Measurements from ENCODE around the gene FAM89A. TPM values are rescaled to one million over a fixed set of nuclear protein-coding genes. Genes with fewer than 3 reads are reported as not detected.
A peak's percentile ranks its signal among the peaks of the same experiment; 100 is the strongest.

The FAM89A gene
- polyA plus RNA-seq, 4 donors: 0.89 to 7.5 (median 3.5) TPM

DNA sequence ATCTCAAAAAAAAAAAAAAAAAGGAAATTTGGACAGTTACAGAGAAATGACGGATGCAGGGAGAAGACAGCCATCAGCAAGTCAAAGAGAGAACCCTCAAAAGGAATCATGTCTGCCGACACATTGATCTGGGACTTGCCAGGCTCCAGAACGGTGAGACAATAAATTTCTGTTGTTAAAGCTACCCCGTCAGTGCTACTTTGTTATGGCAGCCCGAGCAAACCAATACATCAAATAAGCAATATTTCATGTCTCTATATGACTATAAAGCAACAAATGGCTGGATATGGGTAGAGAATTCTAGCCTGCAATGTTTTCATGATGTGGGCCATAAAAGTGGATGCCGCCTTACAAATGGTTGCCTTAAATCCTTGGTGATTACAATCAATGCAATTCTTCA is 23.3 kb upstream of the FAM89A start:
- peaks cover 0 to 3% (median 0%) of the 10 kb centered on the region in 3 donors for H3K27me3 ChIP-seq (ENCODE audit: control insufficient read depth in 3 of 3, insufficient read depth in 3 of 3, low read length in 3 of 3)
- no peak overlapping the region for H3K27ac ChIP-seq (ENCODE audit: low read depth in 1 of 3, low read length in 2 of 3)
- H3K4me3 ChIP-seq (ENCODE audit: low read depth in 1 of 3, low read length in 3 of 3): no peak overlapping the region
- no peaks in the 10 kb centered on the region for H3K9me3 ChIP-seq (ENCODE audit: control insufficient read depth in 2 of 2, insufficient read depth in 1 of 2, low read depth in 1 of 2, low read length in 1 of 2)
- FAIRE-seq (no peak), DNase-seq (no peak)
- H3K4me1 ChIP-seq (ENCODE audit: control insufficient read depth in 3 of 3, insufficient read depth in 2 of 3, low read depth in 1 of 3, low read length in 2 of 3): no peaks in the 10 kb centered on the region
- H3K36me3 ChIP-seq (ENCODE audit: control insufficient read depth in 3 of 3, insufficient read depth in 2 of 3, low read depth in 1 of 3, low read length in 3 of 3): no peaks in the 10 kb centered on the region
- 84 to 88% (median 87%) methylated on average over 6 of the region's 6 CpGs for WGBS, 3 donors

DNA sequence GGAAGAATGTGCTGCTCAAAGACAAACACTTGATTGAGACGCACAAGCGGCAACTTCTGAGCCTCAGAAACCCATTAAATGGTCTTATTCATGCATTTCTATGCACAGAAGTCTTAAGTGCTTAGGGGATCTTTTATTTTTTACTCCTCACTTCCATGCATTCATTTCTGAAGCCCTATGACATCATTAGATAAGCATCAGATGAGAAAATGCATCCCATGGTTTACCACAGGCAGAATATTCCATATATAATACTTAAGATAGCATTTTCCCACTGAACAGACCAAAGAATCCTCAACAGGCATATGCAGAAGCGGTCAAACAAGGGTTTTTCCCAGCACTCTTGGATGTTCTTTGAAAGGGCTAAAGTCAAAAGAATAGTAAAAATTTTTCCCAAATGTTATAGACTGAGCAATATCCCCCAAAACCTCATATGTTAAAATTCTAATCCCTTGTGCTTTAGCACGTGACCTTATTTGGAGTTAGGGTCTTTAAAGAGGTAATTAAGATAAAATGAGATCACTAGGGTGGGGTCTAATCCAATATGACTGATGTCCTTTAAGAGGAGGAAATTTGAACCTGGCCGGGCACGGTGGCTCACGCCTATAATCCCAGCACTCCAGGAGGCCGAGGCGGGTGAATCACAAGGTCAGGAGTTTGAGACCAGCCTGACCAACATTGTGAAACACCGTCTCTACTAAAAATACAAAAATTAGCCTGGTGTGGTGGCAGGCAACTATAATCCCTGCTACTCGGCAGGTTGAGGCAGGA is 22.6 kb upstream of the FAM89A start:
- H3K4me1 ChIP-seq (ENCODE audit: control insufficient read depth in 3 of 3, insufficient read depth in 2 of 3, low read depth in 1 of 3, low read length in 2 of 3): no peaks in the 10 kb centered on the region
- no peaks in the 10 kb centered on the region for H3K9me3 ChIP-seq (ENCODE audit: control insufficient read depth in 2 of 2, insufficient read depth in 1 of 2, low read depth in 1 of 2, low read length in 1 of 2)
- H3K27me3 ChIP-seq (ENCODE audit: control insufficient read depth in 3 of 3, insufficient read depth in 3 of 3, low read length in 3 of 3): peaks cover 0 to 3% (median 0%) of the 10 kb centered on the region in 3 donors
- no peaks in the 10 kb centered on the region for H3K36me3 ChIP-seq (ENCODE audit: control insufficient read depth in 3 of 3, insufficient read depth in 2 of 3, low read depth in 1 of 3, low read length in 3 of 3)
- 82 to 83% (median 83%) methylated on average over 11 of the region's 11 CpGs for WGBS, 3 donors
- H3K4me3 ChIP-seq (ENCODE audit: low read depth in 1 of 3, low read length in 3 of 3): no peak overlapping the region
- no peak overlapping the region for H3K27ac ChIP-seq (ENCODE audit: low read depth in 1 of 3, low read length in 2 of 3)
- FAIRE-seq (no peak), DNase-seq (no peak)

DNA sequence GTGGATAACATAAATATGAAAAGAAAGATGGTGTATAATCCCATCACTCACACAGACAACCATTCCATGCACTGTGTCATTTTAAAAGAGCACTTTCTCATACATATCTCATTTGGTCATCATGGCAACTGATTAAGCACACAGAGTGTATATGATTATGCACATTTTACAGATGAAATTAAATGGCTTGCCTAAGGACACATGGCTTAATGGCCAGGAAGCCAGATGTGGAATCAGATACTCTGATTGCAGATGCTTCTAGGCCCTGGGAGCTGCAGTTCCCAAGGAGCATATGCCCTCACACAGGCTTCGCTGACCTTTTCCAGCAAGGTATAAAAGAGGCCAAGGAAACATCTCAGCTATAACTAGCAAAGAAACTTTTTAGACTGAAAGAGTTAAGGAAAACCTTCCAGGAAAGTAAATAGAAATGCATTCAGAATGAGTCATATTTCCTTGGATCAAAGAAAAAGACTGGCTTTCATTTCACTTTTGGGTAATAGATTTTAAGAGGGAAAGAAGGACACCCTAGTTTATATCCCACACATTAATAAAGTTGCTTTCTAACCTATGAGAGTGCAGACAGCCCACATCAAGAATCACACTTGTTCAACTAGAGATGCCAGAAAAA is 19.6 kb upstream of the FAM89A start:
- 77 to 96% (median 91%) methylated on average over 1 of the region's 1 CpG for WGBS, 3 donors
- FAIRE-seq (no peak), DNase-seq (no peak)
- no peaks in the 10 kb centered on the region for H3K9me3 ChIP-seq (ENCODE audit: control insufficient read depth in 2 of 2, insufficient read depth in 1 of 2, low read depth in 1 of 2, low read length in 1 of 2)
- peaks cover 0 to 3% (median 0%) of the 10 kb centered on the region in 3 donors for H3K27me3 ChIP-seq (ENCODE audit: control insufficient read depth in 3 of 3, insufficient read depth in 3 of 3, low read length in 3 of 3)
- no peaks in the 10 kb centered on the region for H3K4me1 ChIP-seq (ENCODE audit: control insufficient read depth in 3 of 3, insufficient read depth in 2 of 3, low read depth in 1 of 3, low read length in 2 of 3)
- H3K36me3 ChIP-seq (ENCODE audit: control insufficient read depth in 3 of 3, insufficient read depth in 2 of 3, low read depth in 1 of 3, low read length in 3 of 3): no peaks in the 10 kb centered on the region
- no peak overlapping the region for H3K4me3 ChIP-seq (ENCODE audit: low read depth in 1 of 3, low read length in 3 of 3)
- H3K27ac ChIP-seq (ENCODE audit: low read depth in 1 of 3, low read length in 2 of 3): no peak overlapping the region

DNA sequence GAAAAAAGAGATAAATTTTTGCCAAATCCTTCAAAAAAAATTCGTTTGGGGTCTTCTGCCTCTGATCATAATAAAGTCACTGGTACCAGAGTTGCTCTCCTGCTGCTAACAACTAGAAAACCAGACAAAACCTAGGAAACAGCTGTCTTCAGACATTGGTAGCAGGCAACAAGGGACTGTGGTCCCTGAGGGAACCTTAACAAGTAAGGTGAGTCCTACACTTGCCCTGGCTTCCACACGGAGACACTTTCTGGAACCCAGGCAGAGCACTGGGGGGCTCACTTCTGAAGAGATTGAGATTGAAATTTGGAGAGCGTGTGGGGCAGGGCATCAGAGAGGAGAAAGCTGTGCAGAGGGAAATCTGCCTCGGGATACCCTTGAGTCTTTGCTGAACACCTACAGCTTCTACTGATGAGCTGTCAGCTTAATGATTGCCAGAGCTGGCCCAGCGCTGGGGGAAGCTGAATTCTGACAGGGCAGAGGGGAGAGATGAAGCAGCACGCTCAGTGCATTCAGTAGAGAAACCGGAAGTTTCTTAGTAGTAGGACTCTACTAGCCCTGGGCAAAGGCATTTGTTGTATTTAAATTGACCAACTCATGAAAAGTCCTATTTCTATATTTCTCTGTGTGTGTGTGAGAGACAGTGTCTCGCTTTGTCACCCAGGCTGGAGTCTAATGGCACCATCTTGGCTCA is 18.5 kb upstream of the FAM89A start:
- no peak overlapping the region for H3K27ac ChIP-seq (ENCODE audit: low read depth in 1 of 3, low read length in 2 of 3)
- peaks cover 0 to 3% (median 0%) of the 10 kb centered on the region in 3 donors for H3K27me3 ChIP-seq (ENCODE audit: control insufficient read depth in 3 of 3, insufficient read depth in 3 of 3, low read length in 3 of 3)
- no peak overlapping the region for H3K4me3 ChIP-seq (ENCODE audit: low read depth in 1 of 3, low read length in 3 of 3)
- no peaks in the 10 kb centered on the region for H3K9me3 ChIP-seq (ENCODE audit: control insufficient read depth in 2 of 2, insufficient read depth in 1 of 2, low read depth in 1 of 2, low read length in 1 of 2)
- 34 to 58% (median 50%) methylated on average over 8 of the region's 8 CpGs for WGBS, 3 donors
- DNase-seq (peak in 1 of 2 donors; percentile 24), FAIRE-seq (no peak)
- H3K4me1 ChIP-seq (ENCODE audit: control insufficient read depth in 3 of 3, insufficient read depth in 2 of 3, low read depth in 1 of 3, low read length in 2 of 3): no peaks in the 10 kb centered on the region
- no peaks in the 10 kb centered on the region for H3K36me3 ChIP-seq (ENCODE audit: control insufficient read depth in 3 of 3, insufficient read depth in 2 of 3, low read depth in 1 of 3, low read length in 3 of 3)

DNA sequence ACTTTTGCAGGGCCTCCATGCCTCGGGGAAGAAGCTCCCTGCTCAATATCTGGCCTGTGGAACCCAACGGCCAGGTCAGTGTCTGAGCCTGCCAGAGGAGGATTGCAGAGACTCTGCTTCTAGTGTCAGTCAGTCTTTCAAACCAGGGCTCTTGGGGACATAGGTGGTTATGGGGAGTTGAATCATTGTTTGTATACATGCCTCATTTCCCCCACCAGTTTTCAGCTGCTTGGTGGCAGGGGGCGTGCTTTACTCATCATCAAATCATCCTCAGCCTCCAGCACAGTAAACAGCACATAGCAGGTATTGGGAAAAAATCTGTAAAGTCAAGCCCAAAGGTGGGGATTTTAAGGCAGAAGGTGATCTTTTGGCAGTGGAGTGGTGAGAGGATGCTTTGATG is 17.4 kb upstream of the FAM89A start:
- no peak for FAIRE-seq

DNA sequence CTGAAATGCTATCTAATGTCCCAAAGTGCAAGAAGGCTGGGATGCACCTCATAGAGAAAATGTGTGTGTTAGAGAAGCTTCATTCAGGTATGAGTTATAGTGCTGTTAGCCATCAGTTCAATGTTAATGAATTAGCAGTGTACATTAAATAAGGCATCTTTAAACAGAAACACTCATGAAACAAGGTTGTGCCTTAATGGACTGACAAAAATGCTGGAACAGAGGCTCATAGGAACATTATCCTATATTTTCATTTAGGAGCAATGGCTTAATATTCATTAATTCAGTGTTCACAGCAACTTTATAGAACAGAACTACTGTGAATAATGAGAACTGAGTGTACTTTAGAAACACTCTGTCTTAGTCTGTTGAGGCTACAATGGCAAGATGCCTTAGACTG is 15.2 kb upstream of the FAM89A start:
- Histone ChIP-seq H3K27me3 (ENCODE audit: control insufficient read depth in 3 of 3, insufficient read depth in 3 of 3, low read length in 3 of 3) (peaks cover 0 to 3% (median 0%) of the 10 kb centered on the region in 3 donors), H3K4me3 (ENCODE audit: low read depth in 1 of 3, low read length in 3 of 3) (no peak overlapping the region), H3K36me3 (ENCODE audit: control insufficient read depth in 3 of 3, insufficient read depth in 2 of 3, low read depth in 1 of 3, low read length in 3 of 3) (no peaks in the 10 kb centered on the region), H3K9me3 (ENCODE audit: control insufficient read depth in 2 of 2, insufficient read depth in 1 of 2, low read depth in 1 of 2, low read length in 1 of 2) (no peaks in the 10 kb centered on the region), H3K4me1 (ENCODE audit: control insufficient read depth in 3 of 3, insufficient read depth in 2 of 3, low read depth in 1 of 3, low read length in 2 of 3) (no peaks in the 10 kb centered on the region), H3K27ac (ENCODE audit: low read depth in 1 of 3, low read length in 2 of 3) (no peak overlapping the region)
- DNase-seq (no peak), FAIRE-seq (no peak)

More for the DNA sequence above, 17.4 kb upstream of the FAM89A start:
- H3K4me3 ChIP-seq (ENCODE audit: low read depth in 1 of 3, low read length in 3 of 3): no peak overlapping the region
- no peak overlapping the region for H3K27ac ChIP-seq (ENCODE audit: low read depth in 1 of 3, low read length in 2 of 3)
- peaks cover 0 to 3% (median 0%) of the 10 kb centered on the region in 3 donors for H3K27me3 ChIP-seq (ENCODE audit: control insufficient read depth in 3 of 3, insufficient read depth in 3 of 3, low read length in 3 of 3)
- 83 to 85% (median 85%) methylated on average over 3 of the region's 3 CpGs for WGBS, 3 donors
- no peaks in the 10 kb centered on the region for H3K9me3 ChIP-seq (ENCODE audit: control insufficient read depth in 2 of 2, insufficient read depth in 1 of 2, low read depth in 1 of 2, low read length in 1 of 2)
- no peaks in the 10 kb centered on the region for H3K4me1 ChIP-seq (ENCODE audit: control insufficient read depth in 3 of 3, insufficient read depth in 2 of 3, low read depth in 1 of 3, low read length in 2 of 3)
- H3K36me3 ChIP-seq (ENCODE audit: control insufficient read depth in 3 of 3, insufficient read depth in 2 of 3, low read depth in 1 of 3, low read length in 3 of 3): no peaks in the 10 kb centered on the region
- no peak for DNase-seq

DNA sequence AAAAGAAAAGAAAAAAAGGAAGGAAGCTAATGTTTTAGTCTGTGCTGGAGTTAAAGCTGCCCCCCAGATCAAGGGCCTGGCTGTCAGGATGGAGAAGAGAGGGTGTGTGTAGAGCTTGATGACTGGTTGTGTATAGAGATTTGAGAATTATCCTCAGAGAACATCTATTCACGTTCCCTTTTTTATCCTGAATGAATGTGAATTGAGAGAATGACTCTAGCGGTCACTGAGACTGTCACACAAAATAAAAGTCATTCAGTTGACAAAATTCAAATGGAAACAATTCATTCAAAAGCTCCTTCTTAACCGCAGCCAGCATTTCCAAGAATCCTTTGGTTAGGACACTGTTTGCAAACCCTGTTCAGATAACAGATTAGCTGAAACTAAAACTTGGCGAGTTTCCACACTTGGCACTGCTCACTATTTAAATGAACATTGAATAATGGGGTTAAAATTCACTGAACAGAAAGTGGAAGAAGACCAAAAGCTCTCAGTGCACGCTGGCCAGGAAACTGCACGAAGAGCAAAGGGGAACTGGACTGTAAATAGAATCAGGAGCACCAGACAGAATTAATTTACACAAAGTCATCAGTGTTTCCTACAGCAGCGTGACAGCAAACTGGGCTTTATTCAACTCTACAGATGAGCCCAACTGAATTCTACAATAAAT is 13.6 kb upstream of the FAM89A start:
- H3K27ac ChIP-seq (ENCODE audit: low read depth in 1 of 3, low read length in 2 of 3): no peak overlapping the region
- FAIRE-seq (no peak), DNase-seq (peak; percentile 52 to 79)
- H3K9me3 ChIP-seq (ENCODE audit: control insufficient read depth in 2 of 2, insufficient read depth in 1 of 2, low read depth in 1 of 2, low read length in 1 of 2): no peaks in the 10 kb centered on the region
- no peaks in the 10 kb centered on the region for H3K4me1 ChIP-seq (ENCODE audit: control insufficient read depth in 3 of 3, insufficient read depth in 2 of 3, low read depth in 1 of 3, low read length in 2 of 3)
- WGBS, 3 donors: 1 to 3% (median 3%) methylated on average over 7 of the region's 7 CpGs
- H3K4me3 ChIP-seq (ENCODE audit: low read depth in 1 of 3, low read length in 3 of 3): no peak overlapping the region
- H3K36me3 ChIP-seq (ENCODE audit: control insufficient read depth in 3 of 3, insufficient read depth in 2 of 3, low read depth in 1 of 3, low read length in 3 of 3): no peaks in the 10 kb centered on the region
- peaks cover 0 to 2% (median 0%) of the 10 kb centered on the region in 3 donors for H3K27me3 ChIP-seq (ENCODE audit: control insufficient read depth in 3 of 3, insufficient read depth in 3 of 3, low read length in 3 of 3)

DNA sequence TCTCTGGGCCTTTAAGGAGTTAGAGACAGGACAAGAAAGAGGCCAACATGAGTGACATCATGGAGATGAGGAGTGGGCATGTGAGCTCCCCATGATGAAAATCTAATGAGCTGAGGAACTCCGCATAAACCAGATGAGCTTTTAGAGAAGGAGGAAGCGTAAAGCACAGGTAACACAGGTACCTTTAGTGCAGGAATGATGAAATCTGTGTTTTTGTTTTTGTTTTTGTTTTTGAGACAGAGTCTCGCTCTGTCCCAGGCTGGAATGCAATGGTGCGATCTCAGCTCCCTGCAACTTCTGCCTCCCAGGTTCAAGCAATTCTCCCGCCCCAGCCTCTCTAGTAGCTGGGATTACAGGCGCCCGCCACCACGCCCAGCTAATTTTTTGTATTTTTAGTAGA is 12.7 kb upstream of the FAM89A start:
- H3K4me3 ChIP-seq (ENCODE audit: low read depth in 1 of 3, low read length in 3 of 3): no peak overlapping the region
- no peaks in the 10 kb centered on the region for H3K9me3 ChIP-seq (ENCODE audit: control insufficient read depth in 2 of 2, insufficient read depth in 1 of 2, low read depth in 1 of 2, low read length in 1 of 2)
- WGBS, 3 donors: 71 to 91% (median 83%) methylated on average over 8 of the region's 8 CpGs
- H3K36me3 ChIP-seq (ENCODE audit: control insufficient read depth in 3 of 3, insufficient read depth in 2 of 3, low read depth in 1 of 3, low read length in 3 of 3): no peaks in the 10 kb centered on the region
- H3K4me1 ChIP-seq (ENCODE audit: control insufficient read depth in 3 of 3, insufficient read depth in 2 of 3, low read depth in 1 of 3, low read length in 2 of 3): no peaks in the 10 kb centered on the region
- H3K27ac ChIP-seq (ENCODE audit: low read depth in 1 of 3, low read length in 2 of 3): no peak overlapping the region
- FAIRE-seq (no peak), DNase-seq (no peak)
- peaks cover 0 to under 1% (median 0%) of the 10 kb centered on the region in 3 donors for H3K27me3 ChIP-seq (ENCODE audit: control insufficient read depth in 3 of 3, insufficient read depth in 3 of 3, low read length in 3 of 3)
